Left ventricle myocardium superior (tissue), 1 donor: ENCODE measurements around the gene AOAH. TPM values are rescaled to one million over a fixed set of nuclear protein-coding genes. Genes with fewer than 3 reads are reported as not detected.
A peak's percentile ranks its signal among the peaks of the same experiment; 100 is the strongest.

Source experiments
- ATAC-seq: fragments of 200-7000 bp; cut with Tn5 transposase; one replicate; pipeline ENCODE4 v1.9.1; 2020; ENCODE audit warnings: mild to moderate bottlenecking, moderate library complexity
- DNase-seq: peaks from one replicate; pipeline ENCODE4 v3.0.0-alpha.2; 2020
- intact Hi-C: fragments of 100-400 bp; cut with micrococcal nuclease; formaldehyde crosslinking; loops from one replicate; pipeline ENCODE4 v1.11.0; 2022
- long read RNA-seq: library from polyadenylated mRNA; unstranded; transcript quantifications from one replicate; pipeline ENCODE4 v2.0.0, GENCODE V29; 2021
- total RNA-seq: library from RNA; stranded (reverse); fragmentation: NEBNext Ultra II Directional; extraction: Animal tissue kit (Norgen Biotek cat#: 25700); gene quantifications from one replicate; pipeline ENCODE4 v1.2.1, GENCODE V29; 2021
- donor health status: DM: no; HTN: yes; CAD: no; lungs with severe emphysema.

Gene AOAH, protein sequence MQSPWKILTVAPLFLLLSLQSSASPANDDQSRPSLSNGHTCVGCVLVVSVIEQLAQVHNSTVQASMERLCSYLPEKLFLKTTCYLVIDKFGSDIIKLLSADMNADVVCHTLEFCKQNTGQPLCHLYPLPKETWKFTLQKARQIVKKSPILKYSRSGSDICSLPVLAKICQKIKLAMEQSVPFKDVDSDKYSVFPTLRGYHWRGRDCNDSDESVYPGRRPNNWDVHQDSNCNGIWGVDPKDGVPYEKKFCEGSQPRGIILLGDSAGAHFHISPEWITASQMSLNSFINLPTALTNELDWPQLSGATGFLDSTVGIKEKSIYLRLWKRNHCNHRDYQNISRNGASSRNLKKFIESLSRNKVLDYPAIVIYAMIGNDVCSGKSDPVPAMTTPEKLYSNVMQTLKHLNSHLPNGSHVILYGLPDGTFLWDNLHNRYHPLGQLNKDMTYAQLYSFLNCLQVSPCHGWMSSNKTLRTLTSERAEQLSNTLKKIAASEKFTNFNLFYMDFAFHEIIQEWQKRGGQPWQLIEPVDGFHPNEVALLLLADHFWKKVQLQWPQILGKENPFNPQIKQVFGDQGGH
- total RNA-seq: 2.4 TPM
- long read RNA-seq: 0 reads

GRCh38 chr7:36723951-36724664, at the start of gene AOAH:
Gene AOAH (minus strand): TSS chr7:36724494. CDS start chr7:36724148, 346 bp downstream.
- ATAC-seq (peak; percentile 80), DNase-seq (peak; percentile 56)
- intact Hi-C loops: no loop called here

DNA sequence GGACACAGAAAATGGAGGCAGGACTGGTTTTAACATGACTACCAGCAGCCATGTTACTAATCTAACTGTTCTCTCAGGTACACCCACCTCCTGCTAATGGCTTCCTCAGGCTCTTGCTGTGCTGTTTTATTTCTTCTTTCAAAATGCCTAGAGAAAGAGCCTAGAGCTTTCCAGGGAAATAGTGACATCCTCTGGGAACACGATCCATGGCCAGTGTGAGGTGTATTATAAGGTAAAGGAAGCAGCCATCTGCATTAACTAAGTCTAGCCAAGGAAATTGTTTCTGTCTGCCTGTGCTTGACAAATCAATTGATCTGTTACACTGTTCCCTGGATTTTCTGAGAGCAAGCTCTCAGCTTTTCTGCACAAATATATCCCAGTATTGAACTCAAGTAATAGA, 42.2 kb upstream of the AOAH start:
- ATAC-seq: no peak
- intact Hi-C loops: no loop called here

GRCh38 chr7:36765605-36766004, 41.3 kb upstream of the AOAH start:
- DNase-seq (no peak), ATAC-seq (no peak)
- intact Hi-C loops: no loop called here

More for the DNA sequence above, 42.2 kb upstream of the AOAH start:
- no peak for DNase-seq

DNA sequence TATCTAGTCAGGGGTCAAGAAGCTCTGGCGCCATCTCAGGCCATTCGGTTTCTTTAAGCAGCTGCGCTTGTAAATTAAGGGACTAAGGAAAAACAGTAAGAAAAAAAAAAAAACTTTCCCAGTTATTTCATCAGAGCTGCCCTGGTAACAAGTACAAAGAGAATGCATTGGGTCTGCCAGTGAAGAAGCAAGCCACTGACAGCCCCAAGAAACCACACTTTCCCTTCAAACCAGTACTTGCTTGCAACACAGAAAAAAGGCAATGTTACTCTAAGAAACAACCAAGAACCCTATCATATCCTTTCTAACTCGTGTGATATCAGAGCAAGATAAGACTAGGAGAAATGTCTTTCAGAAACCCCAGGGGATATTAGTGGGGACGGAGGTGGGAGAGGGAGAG, 40.6 kb upstream of the AOAH start:
- no peak for DNase-seq
- ATAC-seq: no peak
- intact Hi-C loops: no loop called here

DNA sequence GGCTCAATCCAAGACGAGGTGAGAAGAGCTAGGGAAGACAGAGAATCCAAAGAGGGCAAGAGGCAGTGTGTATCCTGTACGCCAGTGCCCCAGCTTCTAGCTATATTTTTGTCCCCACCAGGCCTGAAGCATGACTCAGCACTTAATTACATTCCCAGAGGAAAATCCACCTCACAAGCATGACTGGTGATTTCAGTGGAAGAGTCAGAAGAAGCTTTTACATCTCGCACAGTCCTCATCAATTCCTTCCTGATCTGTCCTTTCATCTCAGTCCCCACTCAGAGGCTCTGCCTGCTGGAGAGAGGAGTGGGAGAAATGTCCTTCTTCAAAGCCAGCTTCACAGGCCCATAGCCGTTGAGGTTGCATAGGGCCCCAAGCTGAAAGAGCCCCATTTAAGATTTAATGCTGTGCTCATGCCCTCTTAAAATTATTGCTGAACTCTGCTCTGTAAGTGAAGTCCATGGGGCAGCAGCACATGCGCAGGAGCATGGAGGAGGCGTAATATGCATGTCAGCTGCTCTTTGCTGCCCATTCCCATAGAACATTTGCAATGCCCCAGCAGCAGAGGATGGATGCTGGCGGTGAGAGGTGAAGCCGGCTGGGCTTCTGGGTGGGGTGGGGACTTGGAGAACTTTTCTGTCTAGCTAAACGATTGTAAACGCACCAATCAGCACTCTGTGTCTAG, 39.0 kb upstream of the AOAH start:
- ATAC-seq (no peak), DNase-seq (no peak)
- intact Hi-C loops: no loop called here

GRCh38 chr7:36762394-36762793, 38.1 kb upstream of the AOAH start:
- ATAC-seq (no peak), DNase-seq (no peak)
- intact Hi-C loops: no loop called here

DNA sequence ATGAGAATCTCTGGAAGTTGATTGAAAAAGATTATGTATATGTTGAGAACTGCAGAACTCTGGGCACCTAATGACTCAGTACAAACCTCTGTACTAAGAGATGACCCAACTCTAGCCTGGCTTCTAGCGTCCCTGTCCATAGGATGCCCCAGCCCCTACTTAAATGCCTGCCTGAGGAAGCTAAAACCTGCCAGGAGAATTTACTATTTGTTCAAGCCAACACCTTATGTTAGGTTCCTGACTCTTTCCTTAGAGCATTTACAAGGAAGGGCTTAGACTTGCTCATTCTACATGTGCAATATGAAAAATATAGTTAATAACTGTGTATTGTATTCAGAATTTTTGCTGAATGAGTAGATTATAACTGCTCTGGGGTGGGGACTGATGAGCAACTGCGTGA, 37.5 kb upstream of the AOAH start:
- ATAC-seq (no peak), DNase-seq (no peak)
- intact Hi-C loops: no loop called here

DNA sequence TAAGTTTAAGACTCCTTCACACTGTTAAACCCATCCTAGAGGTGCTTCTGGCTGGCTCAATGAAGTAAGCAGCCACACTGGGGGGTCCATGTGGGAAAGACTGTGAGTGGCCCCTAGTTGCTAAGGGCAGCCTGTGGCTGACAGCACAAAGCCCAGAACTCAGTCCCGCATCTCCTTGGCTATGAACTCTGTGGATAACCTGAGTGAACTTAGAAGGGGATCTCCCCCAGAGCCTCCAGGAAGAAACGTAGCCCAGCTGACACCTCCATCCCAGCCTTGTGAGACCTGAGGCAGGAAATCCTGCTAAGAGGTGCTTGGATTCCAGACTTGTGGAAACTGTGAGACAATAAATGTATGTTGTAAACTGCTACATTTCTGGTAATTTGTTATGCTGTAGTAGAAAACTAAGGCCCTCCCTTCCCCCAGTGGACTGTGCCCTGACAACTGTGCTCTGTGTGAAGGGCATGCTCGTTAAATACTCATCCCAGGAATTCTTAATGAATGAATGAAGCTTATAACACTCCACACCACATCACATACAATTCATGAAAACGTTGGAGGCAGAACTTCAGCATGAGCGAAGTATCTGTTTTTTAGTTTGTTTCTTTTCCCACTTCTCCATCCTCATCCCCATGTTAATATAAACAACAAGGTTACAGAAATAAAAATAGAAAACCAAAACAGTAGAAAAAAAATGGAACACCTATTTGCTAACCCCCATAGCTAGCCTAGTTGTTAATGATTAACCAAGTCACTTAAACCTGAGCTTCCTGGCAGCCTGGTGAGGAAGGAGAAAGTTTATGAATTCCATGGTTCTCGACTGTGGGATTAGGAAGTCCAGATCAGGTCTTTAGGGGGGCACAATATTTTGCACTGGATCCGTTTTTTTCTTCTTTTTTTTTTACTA, 36.8 kb upstream of the AOAH start:
- no peak for ATAC-seq
- DNase-seq: no peak
- intact Hi-C loops: no loop called here

- intact Hi-C loops: no loop called here
- no peak for DNase-seq
- no peak for ATAC-seq
Observed at GRCh38 chr7:36758879-36759278, 34.6 kb upstream of the AOAH start.

GRCh38 chr7:36755484-36755883, 31.2 kb upstream of the AOAH start:
- no peak for DNase-seq
- no peak for ATAC-seq
- intact Hi-C loops: no loop called here

DNA sequence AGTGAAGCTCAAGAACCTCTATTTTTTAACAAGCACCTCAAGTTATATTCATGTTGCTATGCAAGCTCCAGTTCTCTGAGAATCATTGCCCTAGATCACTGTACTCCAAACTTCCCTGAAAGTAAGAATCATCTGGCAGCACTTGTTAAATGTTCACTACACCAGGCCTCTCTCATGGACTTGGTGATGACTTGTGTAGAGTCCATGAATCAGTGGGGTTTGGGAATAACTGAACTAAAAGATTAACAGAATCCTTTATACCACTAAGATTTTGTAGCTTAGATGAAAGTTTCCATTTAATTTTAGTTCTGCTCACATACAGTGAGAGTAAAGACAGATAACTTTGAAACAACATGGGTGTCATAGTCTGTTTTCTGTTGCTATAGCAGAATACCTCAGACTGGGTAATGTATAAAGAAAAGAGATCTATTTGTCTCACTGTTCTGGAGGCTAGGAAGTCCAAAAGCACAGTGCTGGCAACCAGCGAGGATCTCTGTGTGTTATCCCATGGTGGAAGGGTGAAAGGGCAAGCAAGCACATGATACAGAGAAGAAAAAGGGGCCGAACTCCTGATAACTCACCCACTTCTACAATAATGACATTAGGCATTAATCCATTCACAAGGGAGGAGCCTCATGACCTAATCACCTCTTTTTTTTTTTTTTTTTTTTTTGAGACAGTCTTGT, 27.9 kb upstream of the AOAH start:
- DNase-seq (no peak), ATAC-seq (no peak)
- intact Hi-C loops: no loop called here

DNA sequence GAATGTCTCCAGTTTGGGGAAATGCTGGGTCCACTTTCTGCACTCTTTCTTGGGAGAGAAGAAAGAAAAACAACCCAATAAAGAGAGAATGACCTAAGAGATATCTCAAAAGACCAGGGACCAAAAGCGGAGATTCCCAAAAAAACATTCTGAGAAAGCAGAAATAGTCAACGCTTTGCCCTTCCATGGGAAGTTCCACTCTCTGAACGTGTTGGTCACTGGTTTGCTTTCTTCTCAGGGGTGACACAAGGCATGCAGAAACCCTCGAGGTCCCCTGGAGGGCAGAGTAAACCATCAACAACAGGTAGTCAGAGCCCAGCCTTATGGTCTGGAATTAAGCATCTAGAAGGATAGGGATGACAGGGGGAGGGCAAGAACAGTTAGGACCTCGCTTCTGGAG, 26.2 kb upstream of the AOAH start:
- DNase-seq: no peak
- ATAC-seq: no peak
- intact Hi-C loops: no loop called here

- intact Hi-C loops: no loop called here
- ATAC-seq (peak; percentile 15), DNase-seq (no peak)
Observed at GRCh38 chr7:36749282-36749960, 25.1 kb upstream of the AOAH start.

- intact Hi-C loops: no loop called here
- ATAC-seq (no peak), DNase-seq (no peak)
Observed at GRCh38 chr7:36748017-36748487, 23.8 kb upstream of the AOAH start.

DNA sequence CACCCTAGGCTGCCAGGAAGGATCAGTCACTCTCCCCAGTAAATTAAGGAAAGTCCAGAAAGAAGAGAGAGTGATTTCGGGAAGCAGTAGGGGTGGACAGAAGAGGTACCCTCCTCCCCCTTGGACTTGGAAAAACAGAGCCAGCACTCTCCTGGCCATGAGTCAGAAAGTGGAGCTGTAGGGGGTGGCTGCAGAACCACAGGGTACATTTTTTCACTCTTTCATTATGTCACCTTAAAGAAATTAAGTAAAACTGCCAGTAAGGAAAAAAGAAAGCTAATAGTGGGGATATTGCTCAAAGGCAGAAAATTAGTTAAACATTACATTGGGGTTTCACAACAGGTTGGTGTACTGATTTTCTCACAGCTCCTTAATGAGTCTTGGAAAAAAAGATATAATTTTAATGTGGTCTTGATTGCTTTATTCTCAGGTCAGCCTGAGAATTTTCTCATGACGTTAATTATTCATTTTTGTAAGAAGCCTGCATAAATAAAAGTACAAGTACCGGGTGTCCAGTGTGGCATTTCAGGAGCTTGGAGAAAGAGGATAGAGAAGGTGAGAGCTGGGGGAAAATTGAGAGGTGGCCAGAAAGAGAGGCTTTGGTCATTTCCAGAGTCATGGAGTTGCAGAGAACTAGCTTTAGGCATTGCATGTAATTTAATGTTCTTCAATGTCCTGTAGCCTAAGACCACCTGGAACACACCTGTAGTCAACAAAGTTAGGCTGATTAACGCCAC, 23.2 kb upstream of the AOAH start:
- DNase-seq: no peak
- ATAC-seq: no peak
- intact Hi-C loops: no loop called here

- intact Hi-C loops: no loop called here
- DNase-seq: no peak
- no peak for ATAC-seq
Observed at GRCh38 chr7:36746347-36746746, 22.1 kb upstream of the AOAH start.
